ENCODE data around the gene ALK. TPM values are rescaled to one million over a fixed set of nuclear protein-coding genes. Genes with fewer than 3 reads are reported as not detected.

ALK gene
- total RNA-seq, 4 donors from 2014 or later = 0.88 to 1.3 (median 1.3) TPM; not detected in 1

GRCh38 chr2:29603341-29603740, 318.0 kb downstream of the ALK start:
- no peaks in the 10 kb centered on the region for H3K27me3 ChIP-seq
- H3K36me3 ChIP-seq = no peaks in the 10 kb centered on the region
- H3K27ac ChIP-seq = no peak overlapping the region
- no peaks in the 10 kb centered on the region for H3K4me1 ChIP-seq
- H3K9me3 ChIP-seq = no peaks in the 10 kb centered on the region
- TF ChIP-seq POLR2A (IDR thresholded peaks at IDR 0.05) (no peak), CTCF (IDR thresholded peaks at IDR 0.05) (no peak)
- DNase-seq = no peak
- H3K4me3 ChIP-seq = no peak overlapping the region

- Histone ChIP-seq H3K36me3 (no peaks in the 10 kb centered on the region), H3K4me3 (no peak overlapping the region), H3K27me3 (no peaks in the 10 kb centered on the region), H3K4me1 (no peaks in the 10 kb centered on the region), H3K27ac (no peak overlapping the region), H3K9me3 (no peaks in the 10 kb centered on the region)
- TF ChIP-seq POLR2A (IDR thresholded peaks at IDR 0.05) = no peak
- no peak for TF ChIP-seq CTCF (IDR thresholded peaks at IDR 0.05)
- DNase-seq = no peak
Observed at GRCh38 chr2:29601872-29602271, 319.5 kb downstream of the ALK start.

- Histone ChIP-seq H3K27me3 (no peaks in the 10 kb centered on the region), H3K27ac (no peak overlapping the region), H3K9me3 (no peaks in the 10 kb centered on the region), H3K4me1 (no peaks in the 10 kb centered on the region), H3K36me3 (no peaks in the 10 kb centered on the region), H3K4me3 (no peak overlapping the region)
- DNase-seq = no peak
- TF ChIP-seq CTCF (IDR thresholded peaks at IDR 0.05) (no peak), POLR2A (IDR thresholded peaks at IDR 0.05) (no peak)
Observed at GRCh38 chr2:29601321-29601720, 320.1 kb downstream of the ALK start.

- Histone ChIP-seq H3K27me3 (no peaks in the 10 kb centered on the region), H3K36me3 (no peaks in the 10 kb centered on the region), H3K4me1 (no peaks in the 10 kb centered on the region), H3K9me3 (no peaks in the 10 kb centered on the region), H3K4me3 (no peak overlapping the region), H3K27ac (no peak overlapping the region)
- TF ChIP-seq POLR2A (IDR thresholded peaks at IDR 0.05) (no peak), CTCF (IDR thresholded peaks at IDR 0.05) (no peak)
- no peak for DNase-seq
Observed at GRCh38 chr2:29599946-29600345, 321.4 kb downstream of the ALK start.

GRCh38 chr2:29598978-29599377, 322.4 kb downstream of the ALK start:
- no peak for TF ChIP-seq CTCF (IDR thresholded peaks at IDR 0.05)
- no peak for TF ChIP-seq POLR2A (IDR thresholded peaks at IDR 0.05)
- no peaks in the 10 kb centered on the region for H3K9me3 ChIP-seq
- no peaks in the 10 kb centered on the region for H3K36me3 ChIP-seq
- H3K4me1 ChIP-seq = no peaks in the 10 kb centered on the region
- no peak overlapping the region for H3K4me3 ChIP-seq
- H3K27me3 ChIP-seq = no peaks in the 10 kb centered on the region
- DNase-seq = no peak
- no peak overlapping the region for H3K27ac ChIP-seq

- no peak for DNase-seq
- H3K9me3 ChIP-seq = no peaks in the 10 kb centered on the region
- no peak overlapping the region for H3K4me3 ChIP-seq
- TF ChIP-seq CTCF (IDR thresholded peaks at IDR 0.05) (no peak), POLR2A (IDR thresholded peaks at IDR 0.05) (no peak)
- no peak overlapping the region for H3K27ac ChIP-seq
- no peaks in the 10 kb centered on the region for H3K4me1 ChIP-seq
- no peaks in the 10 kb centered on the region for H3K36me3 ChIP-seq
- H3K27me3 ChIP-seq = no peaks in the 10 kb centered on the region
Observed at GRCh38 chr2:29597035-29597434, 324.4 kb downstream of the ALK start.

Data from Peyer's patch (tissue), 4 donors.